Heart left ventricle (tissue), 13 donors: ENCODE data around the gene HK3.

Experiments used
- CTCF ChIP-seq, 12 donors: fragments of 200-600 bp; sonication (generic) in 4 of 12; IDR thresholded peaks; one replicate each; pipeline versions ENCODE4 v1.5.0 to v1.8.0; 2018 to 2022; ENCODE audit warnings: antibody characterized with exemption in 12 of 12, mild to moderate bottlenecking in 5 of 12
- POLR2A ChIP-seq, 2 donors: fragments of 450-650 bp; IDR thresholded peaks; one replicate each; pipeline ENCODE4 v1.6.1; 2017; ENCODE audit warnings: antibody characterized with exemption in 2 of 2, mild to moderate bottlenecking in 2 of 2, moderate library complexity in 2 of 2
- donor health status: ischemic (EF 13 %, LVEDD 7.1; RV severe dilation, severe dysfunction).
- donor health status: DM: no; HTN: yes; CAD: no.
- donor health status: DM: no; HTN: no; CAD: no.
- donor health status: ischemic (EF 25% LVEDD 6.9; RV normal size, moderate dysfunction).
- donor health status: ischemic (EF 25% LVEDD 5.7; RV mildly dilated, moderate dysfunction).
- donor health status: ischemic (EF 35%, LVEDD 5.7; RV mildly dilated, moderate dysfunction).
- donor health status: nonischemic (EF 11% LVEDD 7.7; RV severe dilation, severe dysfunction).
- donor health status: DM: yes; HTN: yes; CAD: no.
- donor health status: PGD.
- donor health status: ischemic (EF 29% LVEDD 5.4; RV normal size, mild dysfunction).
- donor health status: nonischemic (EF 23%, LVEDD 6.1; RV moderate dilation, normal function).

- TF ChIP-seq POLR2A (IDR thresholded peaks at IDR 0.05) = no peak
- TF ChIP-seq CTCF (IDR thresholded peaks at IDR 0.05) = no peak
These were observed 3.9 kb upstream of the HK3 start for GRCh38 chr5:176902911-176903664.
